ENCODE data around the gene JUNB. TPM values are rescaled to one million over a fixed set of nuclear protein-coding genes. Genes with fewer than 3 reads are reported as not detected.

JUNB gene
- polyA plus RNA-seq, 3 donors, result 1,279 to 3,167 (median 1,468) TPM

- Histone ChIP-seq H3K9ac (ENCODE audit: insufficient read depth, low read length, poor library complexity, severe bottlenecking) (no peak overlapping the region), H3K36me3 (replicated peaks in 1 of 2; ENCODE audit: control insufficient read depth in 1 of 2, insufficient read depth in 2 of 2, low read length in 2 of 2) (no peaks in the 10 kb centered on the region), H3K4me1 (ENCODE audit: control insufficient read depth in 1 of 2, insufficient read depth in 2 of 2, low read length in 2 of 2) (peaks cover 0 to 6% of the 10 kb centered on the region in 2 donors), H4K20me1 (ENCODE audit: insufficient read depth, low read length) (no peaks in the 10 kb centered on the region), H3K9me3 (replicated peaks in 1 of 2; ENCODE audit: control insufficient read depth in 1 of 2, insufficient read depth in 1 of 2, low read length in 2 of 2) (peaks cover 0 to 5% of the 10 kb centered on the region in 2 donors), H2AFZ (ENCODE audit: insufficient read depth, low read depth, low read length, poor library complexity, severe bottlenecking) (no peak overlapping the region), H3K27ac (ENCODE audit: low read depth in 1 of 2, low read length in 2 of 2) (no peak overlapping the region), H3K4me3 (replicated peaks in 1 of 3; ENCODE audit: low read depth in 2 of 3, low read length in 3 of 3) (no peak overlapping the region), H3K4me2 (replicated peaks; ENCODE audit: extremely low read depth, low read length, poor library complexity, severe bottlenecking) (no peak overlapping the region), H3K79me2 (ENCODE audit: insufficient read depth, low read length) (no peaks in the 10 kb centered on the region), H3K27me3 (ENCODE audit: control insufficient read depth in 2 of 2, insufficient read depth in 2 of 2, low read length in 2 of 2) (no peaks in the 10 kb centered on the region)
- H3K27ac Mint-ChIP-seq, result no peak overlapping the region
- H3K27me3 Mint-ChIP-seq (ENCODE audit: low read depth in 3 of 3), result peaks cover 0 to 2% (median 0%) of the 10 kb centered on the region in 3 donors
- H3K9me3 Mint-ChIP-seq, result peaks cover 0 to 5% (median 0%) of the 10 kb centered on the region in 7 donors
- no peak for DNase-seq
- intact Hi-C loops (cut with micrococcal nuclease), result loop anchor here in 1 of 2 donors (5.0 kb wide), 2 partner anchors 33 to 83 kb away; no protein-coding TSS in a partner anchor
- WGBS (ENCODE audit: insufficient coverage), result 98% methylated on average over 16 of the region's 16 CpGs
- peaks cover 33 to 52% of the 10 kb centered on the region in 2 donors for H3K36me3 Mint-ChIP-seq
- TF ChIP-seq CTCF (IDR thresholded peaks at IDR 0.05), result no peak
- H3K4me3 Mint-ChIP-seq, result no peak overlapping the region
- peaks cover 10% of the 10 kb centered on the region for H3K4me1 Mint-ChIP-seq
Measured at GRCh38 chr19:12764698-12765097, 26.6 kb upstream of the JUNB start.

GRCh38 chr19:12766051-12766521, 25.2 kb upstream of the JUNB start:
- intact Hi-C loops (cut with micrococcal nuclease), result loop anchor here in 1 of 2 donors (2.0 kb wide), 2 partner anchors 31 to 81 kb away; no protein-coding TSS in a partner anchor

More at GRCh38 chr19:12766051-12766521, 25.2 kb upstream of the JUNB start:
- H3K4me1 Mint-ChIP-seq, result peaks cover 8% of the 10 kb centered on the region
- H3K9me3 Mint-ChIP-seq, result peaks cover 0 to 5% (median 0%) of the 10 kb centered on the region in 7 donors
- Histone ChIP-seq H4K20me1 (ENCODE audit: insufficient read depth, low read length) (no peaks in the 10 kb centered on the region), H3K9ac (ENCODE audit: insufficient read depth, low read length, poor library complexity, severe bottlenecking) (peak overlapping the region; percentile 56), H3K27ac (ENCODE audit: low read depth in 1 of 2, low read length in 2 of 2) (no peak overlapping the region), H3K4me1 (ENCODE audit: control insufficient read depth in 1 of 2, insufficient read depth in 2 of 2, low read length in 2 of 2) (peaks cover 0 to 6% of the 10 kb centered on the region in 2 donors), H3K79me2 (ENCODE audit: insufficient read depth, low read length) (no peaks in the 10 kb centered on the region), H3K4me3 (replicated peaks in 1 of 3; ENCODE audit: low read depth in 2 of 3, low read length in 3 of 3) (peak overlapping the region; percentile 7 to 81 (median 39)), H3K4me2 (replicated peaks; ENCODE audit: extremely low read depth, low read length, poor library complexity, severe bottlenecking) (peak overlapping the region; percentile 94), H3K27me3 (ENCODE audit: control insufficient read depth in 2 of 2, insufficient read depth in 2 of 2, low read length in 2 of 2) (no peaks in the 10 kb centered on the region), H3K9me3 (replicated peaks in 1 of 2; ENCODE audit: control insufficient read depth in 1 of 2, insufficient read depth in 1 of 2, low read length in 2 of 2) (peaks cover 0 to 5% of the 10 kb centered on the region in 2 donors), H3K36me3 (replicated peaks in 1 of 2; ENCODE audit: control insufficient read depth in 1 of 2, insufficient read depth in 2 of 2, low read length in 2 of 2) (no peaks in the 10 kb centered on the region), H2AFZ (ENCODE audit: insufficient read depth, low read depth, low read length, poor library complexity, severe bottlenecking) (peak overlapping the region; percentile 77)
- peak; percentile 96 for TF ChIP-seq CTCF (IDR thresholded peaks at IDR 0.05)
- 3% methylated on average over 30 of the region's 30 CpGs for WGBS (ENCODE audit: insufficient coverage)
- peaks cover 33 to 60% of the 10 kb centered on the region in 2 donors for H3K36me3 Mint-ChIP-seq
- peaks cover 0 to 2% (median 0%) of the 10 kb centered on the region in 3 donors for H3K27me3 Mint-ChIP-seq (ENCODE audit: low read depth in 3 of 3)
- peak; percentile 71 to 83 (median 74) for DNase-seq
- peak overlapping the region in 2 of 7 donors; percentile 30 to 70 for H3K27ac Mint-ChIP-seq
- peak overlapping the region in 1 of 2 donors; percentile 78 for H3K4me3 Mint-ChIP-seq
